Liver (tissue), 9 donors: ENCODE results near the gene ZFYVE27. TPM values are rescaled to one million over a fixed set of nuclear protein-coding genes. Genes with fewer than 3 reads are reported as not detected.

Experiments used
- DNase-seq: peaks from one replicate; pipeline ENCODE4 v3.0.0-alpha.2; 2017; ENCODE audit warnings: low spot score
- H3K27ac ChIP-seq, 2 donors: one replicate each; pipeline ENCODE4 v1.7.0; 2013; ENCODE audit warnings: inconsistent platforms in 2 of 2, low read length in 2 of 2, control low read depth in 1 of 2, low read depth in 1 of 2, mild to moderate bottlenecking in 1 of 2
- H3K27me3 ChIP-seq, 4 donors: one replicate each; pipeline versions ENCODE4 v1.6.1 to v1.7.0; 2013; ENCODE audit warnings: low read length in 3 of 4, inconsistent platforms in 1 of 4, mild to moderate bottlenecking in 1 of 4, moderate library complexity in 1 of 4; ENCODE audit not compliant: control insufficient read depth in 4 of 4, insufficient read depth in 4 of 4
- H3K36me3 ChIP-seq, 4 donors: one replicate each; pipeline versions ENCODE4 v1.6.1 to v1.7.0; 2013; ENCODE audit warnings: low read length in 3 of 4, mild to moderate bottlenecking in 3 of 4, low read depth in 1 of 4, moderate library complexity in 1 of 4; ENCODE audit not compliant: control insufficient read depth in 4 of 4, insufficient read depth in 3 of 4
- H3K4me1 ChIP-seq, 4 donors: one replicate each; pipeline versions ENCODE4 v1.6.1 to v1.7.0; 2013; ENCODE audit warnings: low read length in 3 of 4, mild to moderate bottlenecking in 3 of 4, moderate library complexity in 1 of 4; ENCODE audit not compliant: control insufficient read depth in 4 of 4, insufficient read depth in 4 of 4
- H3K4me3 ChIP-seq, 3 donors: one replicate each; pipeline versions ENCODE4 v1.6.1 to v1.7.0; 2013; ENCODE audit warnings: low read length in 3 of 3, control low read depth in 1 of 3, low read depth in 1 of 3, mild to moderate bottlenecking in 1 of 3
- H3K9ac ChIP-seq, 2 donors: one replicate each; pipeline ENCODE4 v1.7.0; 2013; ENCODE audit warnings: low read length in 2 of 2, mild to moderate bottlenecking in 2 of 2, moderate library complexity in 2 of 2, control low read depth in 1 of 2, low read depth in 1 of 2
- H3K9me3 ChIP-seq, 4 donors: one replicate each; pipeline versions ENCODE4 v1.6.1 to v1.7.0; 2013; ENCODE audit warnings: low read length in 3 of 4; ENCODE audit not compliant: control insufficient read depth in 4 of 4
- EGR1 ChIP-seq, 2 donors: IDR thresholded peaks; 2 replicates each; pipeline ENCODE4 v1.6.1; 2016 to 2018; ENCODE audit warnings: antibody characterized with exemption in 2 of 2, low read depth in 2 of 2
- FOXA2 ChIP-seq: IDR thresholded peaks from 2 replicates; pipeline ENCODE4 v1.6.1; 2016; ENCODE audit warnings: antibody characterized with exemption
- GABPA ChIP-seq, 2 donors: IDR thresholded peaks in 1 of 2; conservative IDR thresholded peaks in 1 of 2; 2 replicates each; pipeline ENCODE4 v1.6.1; 2016; ENCODE audit warnings: antibody characterized with exemption in 2 of 2, mild to moderate bottlenecking in 1 of 2, moderate library complexity in 1 of 2
- HNF4G ChIP-seq: IDR thresholded peaks from 2 replicates; pipeline ENCODE4 v1.6.1; 2016; ENCODE audit warnings: antibody characterized with exemption
- JUND ChIP-seq, 2 donors: IDR thresholded peaks; 2 replicates each; pipeline ENCODE4 v1.6.1; 2016; ENCODE audit warnings: antibody characterized with exemption in 2 of 2
- MAX ChIP-seq: IDR thresholded peaks from 2 replicates; pipeline ENCODE4 v1.6.1; 2016; ENCODE audit warnings: antibody characterized with exemption
- NR2F2 ChIP-seq: IDR thresholded peaks from 2 replicates; pipeline ENCODE4 v1.6.1; 2016; ENCODE audit warnings: antibody characterized with exemption
- RAD21 ChIP-seq, 2 donors: IDR thresholded peaks; 2 replicates each; pipeline ENCODE4 v1.6.1; 2016; ENCODE audit warnings: antibody characterized with exemption in 2 of 2, mild to moderate bottlenecking in 2 of 2
- REST ChIP-seq: IDR thresholded peaks from 2 replicates; pipeline ENCODE4 v1.6.1; 2016; ENCODE audit warnings: antibody characterized with exemption, mild to moderate bottlenecking
- SP1 ChIP-seq: IDR thresholded peaks from 2 replicates; pipeline ENCODE4 v1.6.1; 2018; ENCODE audit warnings: antibody characterized with exemption, mild to moderate bottlenecking
- YY1 ChIP-seq: IDR thresholded peaks from 2 replicates; pipeline ENCODE4 v1.6.1; 2016; ENCODE audit warnings: antibody characterized with exemption, mild to moderate bottlenecking
- ZBTB33 ChIP-seq: IDR thresholded peaks from 2 replicates; pipeline ENCODE4 v1.6.1; 2016; ENCODE audit warnings: antibody characterized with exemption
- WGBS: extraction: QIAGEN DNeasy Blood & Tissue Kit; methylation state at CpG from one replicate; pipeline ENCODE4 v1.1.7; 2013; 5-methylcytosine and 5-hydroxymethylcytosine counted together
- polyA plus RNA-seq, 2 donors: library from polyadenylated mRNA; stranded (reverse) in 1 of 2; unstranded in 1 of 2; fragments of 200-250 nt in 1 of 2; fragments of >200 nt in 1 of 2; fragmentation: Nextera tagmentation in 1 of 2; extraction: Ambion mirVana in 1 of 2; gene quantifications; one replicate each; pipeline versions ENCODE4 v1.2.1 to v1.2.3, GENCODE V29; 2013 to 2015
- total RNA-seq, 2 donors: library from RNA; depleted of rRNA; stranded (reverse); fragments of >200 nt; gene quantifications; one replicate each; pipeline ENCODE4 v1.2.3, GENCODE V29; 2014
- donor health status: healthy.
- donor health status: healthy.
- donor health status: healthy.
- donor health status: healthy.
- donor health status: healthy.

ZFYVE27 gene
- total and polyA plus RNA-seq, 4 donors: 10.2 to 25.9 (median 13.1) TPM

- no peak overlapping the region for H3K9ac ChIP-seq
- peaks cover 31 to 84% (median 65%) of the 10 kb centered on the region in 4 donors for H3K36me3 ChIP-seq
- TF ChIP-seq ZBTB33: no peak
- TF ChIP-seq GABPA (IDR thresholded peaks at IDR 0.05 in 1 of 2, conservative IDR thresholded peaks at IDR 0.05 in 1 of 2): no peak
- no peak for TF ChIP-seq RAD21 (IDR thresholded peaks at IDR 0.05)
- H3K9me3 ChIP-seq: no peaks in the 10 kb centered on the region
- no peak for DNase-seq
- H3K27me3 ChIP-seq: no peaks in the 10 kb centered on the region
- no peaks in the 10 kb centered on the region for H3K4me1 ChIP-seq
- no peak overlapping the region for H3K27ac ChIP-seq
- H3K4me3 ChIP-seq: no peak overlapping the region
- WGBS: 81% methylated on average over 4 of the region's 4 CpGs
Observed at GRCh38 chr10:97754726-97755125, 17.8 kb downstream of the ZFYVE27 start.

GRCh38 chr10:97755718-97756117 is 18.8 kb downstream of the ZFYVE27 start:
- no peak for TF ChIP-seq MAX
- no peak for TF ChIP-seq EGR1 (IDR thresholded peaks at IDR 0.05; ENCODE audit: low read depth in 2 of 2)
- no peak for TF ChIP-seq RAD21 (IDR thresholded peaks at IDR 0.05)
- TF ChIP-seq NR2F2: no peak
- TF ChIP-seq FOXA2: no peak
- TF ChIP-seq HNF4G: no peak
- no peak for TF ChIP-seq REST
- no peak for TF ChIP-seq JUND (IDR thresholded peaks at IDR 0.05)
- no peak for TF ChIP-seq SP1
- no peak for TF ChIP-seq ZBTB33
- TF ChIP-seq YY1: no peak
- no peak for TF ChIP-seq GABPA (IDR thresholded peaks at IDR 0.05 in 1 of 2, conservative IDR thresholded peaks at IDR 0.05 in 1 of 2)
- Histone ChIP-seq H3K9me3 (no peaks in the 10 kb centered on the region), H3K36me3 (peaks cover 36 to 81% (median 62%) of the 10 kb centered on the region in 4 donors), H3K27me3 (no peaks in the 10 kb centered on the region), H3K4me1 (no peaks in the 10 kb centered on the region), H3K4me3 (no peak overlapping the region), H3K27ac (no peak overlapping the region), H3K9ac (no peak overlapping the region)
- 96% methylated on average over 6 of the region's 6 CpGs for WGBS
- DNase-seq: no peak
